Testis (tissue), 2 donors: Measurements from ENCODE around the gene CDC42EP1.
"Not testable (repeated sequence)": the region's sequence is repeated elsewhere in the genome, so short reads cannot be mapped to it uniquely, and the experiment has no call there.

Experiments
- POLR2A ChIP-seq: fragments of 450-650 bp; IDR thresholded peaks from one replicate; pipeline ENCODE4 v1.6.1; 2017; ENCODE audit warnings: antibody characterized with exemption, mild to moderate bottlenecking, moderate library complexity
- TF ChIP-seq, protein P1 (sequence below), 3 experiments: fragments of 450-650 bp in 2 of 3; fragments of 200-600 bp in 1 of 3; sonication (generic) in 1 of 3; IDR thresholded peaks; one replicate each; pipeline ENCODE4 v1.5.1; 2016 to 2019; ENCODE audit warnings: antibody characterized with exemption in 3 of 3, mild to moderate bottlenecking in 2 of 3, moderate library complexity in 1 of 3

DNA sequence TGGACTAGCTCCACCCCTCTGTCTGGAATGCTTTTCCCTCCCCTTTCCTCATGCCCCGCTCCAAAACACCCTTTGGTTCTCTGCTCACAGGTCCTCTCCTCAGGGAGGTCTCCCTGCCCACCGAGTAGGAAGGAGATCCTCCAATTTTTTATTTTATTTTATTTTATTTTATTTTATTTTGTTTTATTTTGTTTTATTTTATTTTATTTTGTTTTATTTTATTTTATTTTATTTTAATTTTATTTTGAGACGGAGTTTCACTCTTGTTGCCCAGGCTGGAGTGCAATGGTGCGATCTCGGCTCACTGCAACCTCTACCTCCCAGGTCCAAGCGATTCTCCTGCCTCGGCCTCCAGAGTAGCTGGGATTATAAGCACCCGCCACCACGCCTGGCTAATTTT, 32.3 kb upstream of the CDC42EP1 start:
- TF ChIP-seq POLR2A = not testable (repeated sequence)
- TF ChIP-seq, protein P1, sequence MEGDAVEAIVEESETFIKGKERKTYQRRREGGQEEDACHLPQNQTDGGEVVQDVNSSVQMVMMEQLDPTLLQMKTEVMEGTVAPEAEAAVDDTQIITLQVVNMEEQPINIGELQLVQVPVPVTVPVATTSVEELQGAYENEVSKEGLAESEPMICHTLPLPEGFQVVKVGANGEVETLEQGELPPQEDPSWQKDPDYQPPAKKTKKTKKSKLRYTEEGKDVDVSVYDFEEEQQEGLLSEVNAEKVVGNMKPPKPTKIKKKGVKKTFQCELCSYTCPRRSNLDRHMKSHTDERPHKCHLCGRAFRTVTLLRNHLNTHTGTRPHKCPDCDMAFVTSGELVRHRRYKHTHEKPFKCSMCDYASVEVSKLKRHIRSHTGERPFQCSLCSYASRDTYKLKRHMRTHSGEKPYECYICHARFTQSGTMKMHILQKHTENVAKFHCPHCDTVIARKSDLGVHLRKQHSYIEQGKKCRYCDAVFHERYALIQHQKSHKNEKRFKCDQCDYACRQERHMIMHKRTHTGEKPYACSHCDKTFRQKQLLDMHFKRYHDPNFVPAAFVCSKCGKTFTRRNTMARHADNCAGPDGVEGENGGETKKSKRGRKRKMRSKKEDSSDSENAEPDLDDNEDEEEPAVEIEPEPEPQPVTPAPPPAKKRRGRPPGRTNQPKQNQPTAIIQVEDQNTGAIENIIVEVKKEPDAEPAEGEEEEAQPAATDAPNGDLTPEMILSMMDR (IDR thresholded peaks at IDR 0.05) = not testable (repeated sequence)
